GM12875 (cell line): ENCODE results near the gene PLPP1.

Experiments
- H3K4me3 ChIP-seq: one replicate; pipeline ENCODE4 v1.5.1; 2011; ENCODE audit warnings: low read depth, low read length, control low read depth
- TF ChIP-seq, protein P1 (sequence below): IDR thresholded peaks from 2 replicates; pipeline ENCODE4 v1.5.1; 2011; ENCODE audit warnings: low read depth, mild to moderate bottlenecking, control low read depth, inconsistent platforms, low read length, moderate library complexity, borderline replicate concordance; ENCODE audit not compliant: insufficient read depth

PLPP1 gene

DNA sequence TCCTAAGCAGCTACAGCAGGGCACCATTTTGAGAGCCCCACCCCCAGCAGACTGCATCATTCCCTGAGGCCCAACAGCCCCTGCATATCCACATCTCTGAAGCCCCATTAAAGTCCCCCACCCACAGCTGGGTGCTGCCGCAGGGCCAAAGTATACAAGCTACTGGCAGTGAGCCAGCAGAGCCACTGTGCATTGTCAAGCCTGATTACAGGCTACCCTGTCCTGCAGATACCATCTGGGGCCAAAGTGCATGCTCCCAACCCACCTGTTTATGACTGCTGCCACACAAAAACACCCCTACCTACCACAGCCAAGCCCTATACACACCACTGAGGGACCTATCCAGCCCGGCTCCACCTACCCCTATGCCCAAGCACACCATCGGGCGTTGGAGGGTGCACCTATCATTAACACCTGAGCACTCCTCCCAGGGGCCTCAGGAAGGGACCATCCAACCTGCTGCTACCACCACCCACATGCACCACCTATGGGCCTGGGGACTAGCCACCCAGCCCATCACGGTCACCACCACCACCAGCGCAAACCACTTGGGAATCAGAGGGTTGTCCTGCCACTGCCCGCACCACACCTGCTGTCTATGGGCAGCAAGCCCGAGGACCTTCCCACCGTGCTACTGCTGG is 105.0 kb downstream of the PLPP1 start:
- TF ChIP-seq, protein P1, sequence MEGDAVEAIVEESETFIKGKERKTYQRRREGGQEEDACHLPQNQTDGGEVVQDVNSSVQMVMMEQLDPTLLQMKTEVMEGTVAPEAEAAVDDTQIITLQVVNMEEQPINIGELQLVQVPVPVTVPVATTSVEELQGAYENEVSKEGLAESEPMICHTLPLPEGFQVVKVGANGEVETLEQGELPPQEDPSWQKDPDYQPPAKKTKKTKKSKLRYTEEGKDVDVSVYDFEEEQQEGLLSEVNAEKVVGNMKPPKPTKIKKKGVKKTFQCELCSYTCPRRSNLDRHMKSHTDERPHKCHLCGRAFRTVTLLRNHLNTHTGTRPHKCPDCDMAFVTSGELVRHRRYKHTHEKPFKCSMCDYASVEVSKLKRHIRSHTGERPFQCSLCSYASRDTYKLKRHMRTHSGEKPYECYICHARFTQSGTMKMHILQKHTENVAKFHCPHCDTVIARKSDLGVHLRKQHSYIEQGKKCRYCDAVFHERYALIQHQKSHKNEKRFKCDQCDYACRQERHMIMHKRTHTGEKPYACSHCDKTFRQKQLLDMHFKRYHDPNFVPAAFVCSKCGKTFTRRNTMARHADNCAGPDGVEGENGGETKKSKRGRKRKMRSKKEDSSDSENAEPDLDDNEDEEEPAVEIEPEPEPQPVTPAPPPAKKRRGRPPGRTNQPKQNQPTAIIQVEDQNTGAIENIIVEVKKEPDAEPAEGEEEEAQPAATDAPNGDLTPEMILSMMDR = no peak
- H3K4me3 ChIP-seq = no peak overlapping the region

DNA sequence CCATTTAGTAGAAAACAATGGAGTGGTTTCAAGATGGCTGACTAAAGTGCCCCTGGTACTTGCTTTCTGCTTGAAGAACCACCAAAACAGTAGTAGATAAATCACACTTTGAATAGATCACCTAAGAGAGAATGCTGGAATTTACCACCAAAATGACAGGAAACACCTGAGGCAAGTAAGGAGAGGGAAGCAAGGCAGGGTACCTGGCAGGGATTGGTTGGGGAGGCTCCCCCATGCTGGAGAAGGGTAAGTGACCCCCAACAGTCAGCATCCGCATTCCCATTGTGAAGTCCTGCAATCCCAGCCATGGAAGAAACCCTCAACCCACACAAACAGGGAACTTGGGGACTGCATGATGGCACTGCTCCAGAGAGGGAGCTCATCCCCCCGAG is 105.5 kb downstream of the PLPP1 start:
- H3K4me3 ChIP-seq = no peak overlapping the region
- TF ChIP-seq, protein P1 = no peak

DNA sequence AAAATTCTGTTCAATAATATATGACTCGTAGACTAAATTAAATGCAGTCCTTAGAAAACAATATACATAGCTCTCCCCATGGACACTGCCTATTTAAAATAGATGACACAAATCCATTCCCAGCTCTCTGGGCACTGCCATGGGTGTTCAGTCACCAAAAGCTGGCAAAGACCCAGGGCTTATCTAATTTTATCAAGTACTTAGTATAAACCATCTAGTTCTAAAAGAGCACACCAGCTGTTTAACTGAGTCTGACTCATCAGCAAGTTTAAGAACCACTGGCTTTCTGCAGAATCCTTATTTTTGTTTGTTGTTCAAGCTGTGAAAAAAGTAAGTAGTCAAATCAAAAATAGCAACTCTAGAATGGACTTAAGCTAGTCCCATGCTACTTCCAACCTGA is 107.6 kb downstream of the PLPP1 start:
- H3K4me3 ChIP-seq = no peak overlapping the region
- TF ChIP-seq, protein P1 = no peak

DNA sequence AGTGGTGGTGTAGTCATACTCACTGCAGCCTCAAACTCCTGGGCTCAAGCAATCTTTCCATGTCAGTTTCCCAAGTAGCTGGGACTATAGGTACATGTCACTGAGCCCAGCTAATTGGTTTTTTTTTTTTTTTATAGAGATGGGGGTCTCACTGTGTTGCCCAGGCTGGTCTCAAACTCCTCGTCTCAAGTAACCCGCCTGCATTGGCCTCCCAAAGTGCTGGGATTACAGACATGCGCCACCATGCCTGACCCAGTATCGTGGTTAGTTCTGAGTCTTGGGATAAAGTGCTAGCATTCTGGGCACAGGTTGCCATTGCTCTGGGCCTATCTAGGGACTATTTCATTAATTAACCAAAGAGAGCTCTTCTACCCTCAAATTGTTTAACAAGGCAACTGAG is 108.3 kb downstream of the PLPP1 start:
- no peak overlapping the region for H3K4me3 ChIP-seq
- TF ChIP-seq, protein P1 = no peak

DNA sequence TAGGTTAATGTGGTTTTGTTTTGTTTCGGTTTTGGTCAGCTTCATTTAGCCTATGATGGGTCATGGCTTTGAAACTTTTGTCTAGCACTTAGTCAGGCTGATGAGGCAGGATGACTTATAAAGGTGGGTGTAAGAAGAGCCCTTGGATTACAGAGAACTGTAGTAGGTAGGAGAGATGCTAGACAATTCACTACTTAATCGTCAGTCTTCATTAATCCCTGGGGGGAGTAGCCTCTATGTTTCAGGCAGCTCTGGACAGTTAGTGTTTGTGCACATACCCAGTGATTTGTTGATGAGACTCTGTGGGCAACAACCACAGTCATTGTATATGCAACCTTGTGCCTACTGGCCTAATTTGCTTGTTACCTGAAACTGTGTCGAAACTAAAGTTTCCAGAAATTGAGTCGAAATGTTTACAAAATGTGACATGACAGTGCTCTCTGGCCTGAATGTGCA is 113.7 kb downstream of the PLPP1 start:
- H3K4me3 ChIP-seq = no peak overlapping the region
- TF ChIP-seq, protein P1 = no peak

DNA sequence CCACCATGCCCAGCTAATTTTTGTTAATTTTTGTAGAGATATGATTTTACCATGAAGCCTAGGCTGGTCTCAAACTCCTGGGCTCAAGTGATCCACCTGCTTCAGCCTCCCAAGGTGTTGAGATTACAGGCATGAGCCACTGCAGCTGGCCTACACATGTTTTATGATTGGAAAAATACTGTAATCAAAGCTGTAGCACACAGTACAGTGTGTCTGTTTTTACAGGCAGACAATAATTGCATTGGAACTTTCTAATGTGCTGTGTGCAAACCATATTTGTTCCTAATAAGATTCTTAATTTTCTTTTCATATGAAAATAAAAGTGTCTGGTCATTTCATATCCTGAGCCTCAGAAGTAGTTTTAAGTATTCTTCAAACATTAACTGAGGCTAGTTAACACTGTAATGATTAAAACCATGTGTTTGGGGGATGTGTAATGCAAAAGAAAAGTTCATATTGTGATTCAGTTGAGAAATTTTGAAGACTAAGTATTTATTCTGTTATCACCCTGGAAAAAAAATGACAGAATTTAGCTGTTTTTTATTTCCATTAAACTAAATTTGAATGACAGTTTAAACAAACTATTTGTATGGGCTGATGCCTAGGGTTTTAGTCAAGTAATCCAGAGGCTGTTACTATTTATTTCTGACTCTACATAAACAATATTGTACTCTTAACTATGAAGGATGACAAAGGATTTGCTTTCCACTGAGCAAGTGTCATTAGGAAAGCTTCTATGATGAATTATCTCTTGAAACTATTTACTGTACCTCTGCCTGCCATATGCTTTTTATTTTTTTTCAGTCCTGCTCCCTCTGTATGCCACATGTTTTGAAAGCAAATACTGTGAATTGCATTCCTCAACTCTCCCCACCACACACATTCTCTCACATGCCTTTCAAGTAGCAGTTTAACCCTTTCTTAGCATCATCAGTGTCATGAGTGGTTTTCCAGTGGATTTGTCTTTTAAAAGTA is 115.5 kb downstream of the PLPP1 start:
- no peak overlapping the region for H3K4me3 ChIP-seq
- TF ChIP-seq, protein P1 = no peak
